Loucy (cell line): Measurements from ENCODE around the gene SCAP.
A peak's percentile ranks its signal among the peaks of the same experiment; 100 is the strongest.
"Not testable (repeated sequence)": the region's sequence is repeated elsewhere in the genome, so short reads cannot be mapped to it uniquely, and the experiment has no call there.

Source experiments
- H2AFZ ChIP-seq: fragments of 200-600 bp; sonication (generic); 2 replicates; pipeline ENCODE4 v1.6.0; 2016; ENCODE audit warnings: antibody characterized with exemption, mild to moderate bottlenecking, low read length, moderate library complexity
- H3F3A ChIP-seq: fragments of 200-600 bp; 2 replicates; pipeline ENCODE4 v1.6.0; 2016; ENCODE audit warnings: antibody characterized with exemption, low read depth, mild to moderate bottlenecking
- H3K27me3 ChIP-seq: fragments of 200-600 bp; sonication (generic); 2 replicates; pipeline ENCODE4 v1.6.1; 2014; ENCODE audit warnings: low read length, mild to moderate bottlenecking; ENCODE audit not compliant: insufficient read depth, poor library complexity, severe bottlenecking
- H3K36me3 ChIP-seq: fragments of 200-600 bp; sonication (generic); 2 replicates; pipeline ENCODE4 v1.6.1; 2016; ENCODE audit warnings: low read length; ENCODE audit not compliant: insufficient read depth
- H3K4me1 ChIP-seq: fragments of 200-600 bp; sonication (generic); 2 replicates; pipeline ENCODE4 v1.5.1; 2014; ENCODE audit warnings: low read length, mild to moderate bottlenecking; ENCODE audit not compliant: insufficient read depth, poor library complexity, severe bottlenecking
- H3K4me2 ChIP-seq: fragments of 200-600 bp; sonication (generic); 2 replicates; pipeline ENCODE4 v1.6.0; 2014; ENCODE audit warnings: antibody characterized with exemption, low read length, low read depth, mild to moderate bottlenecking; ENCODE audit not compliant: poor library complexity, severe bottlenecking
- H3K4me3 ChIP-seq: fragments of 200-600 bp; sonication (generic); 2 replicates; pipeline ENCODE4 v1.5.1; 2014; ENCODE audit warnings: low read length, mild to moderate bottlenecking, mixed read lengths; ENCODE audit not compliant: poor library complexity, severe bottlenecking
- H3K79me2 ChIP-seq: fragments of 200-600 bp; sonication (generic); 2 replicates; pipeline ENCODE4 v1.6.1; 2014; ENCODE audit warnings: low read length; ENCODE audit not compliant: insufficient read depth
- H3K9ac ChIP-seq: fragments of 200-600 bp; sonication (generic); 2 replicates; pipeline ENCODE4 v1.6.0; 2014; ENCODE audit warnings: mild to moderate bottlenecking, low read depth, low read length, moderate library complexity; ENCODE audit not compliant: poor library complexity, severe bottlenecking
- H3K9me2 ChIP-seq: fragments of 200-600 bp; sonication (generic); replicated peaks from 2 replicates; pipeline ENCODE4 v1.6.1; 2016; ENCODE audit warnings: low read depth, low read length, mixed read lengths
- H3K9me3 ChIP-seq: fragments of 200-600 bp; sonication (generic); 2 replicates; pipeline ENCODE4 v1.6.1; 2014; ENCODE audit warnings: mild to moderate bottlenecking, antibody characterized with exemption, low read length, low read depth; ENCODE audit not compliant: insufficient read depth
- H4K20me1 ChIP-seq: fragments of 200-600 bp; sonication (generic); 2 replicates; pipeline ENCODE4 v1.6.0; 2014; ENCODE audit warnings: antibody characterized with exemption, low read length, mild to moderate bottlenecking; ENCODE audit not compliant: insufficient read depth, poor library complexity, severe bottlenecking
- EZH2phosphoT487 ChIP-seq: fragments of 200-600 bp; IDR thresholded peaks from 2 replicates; pipeline ENCODE4 v1.6.1; 2018; ENCODE audit warnings: antibody characterized with exemption, mild to moderate bottlenecking, moderate library complexity, borderline replicate concordance
- TF ChIP-seq, protein P1 (sequence below): fragments of 200-600 bp; sonication (generic); conservative IDR thresholded peaks from 2 replicates; pipeline ENCODE4 v1.5.1; 2014; ENCODE audit warnings: mild to moderate bottlenecking, antibody characterized with exemption, low read length

The SCAP gene

DNA sequence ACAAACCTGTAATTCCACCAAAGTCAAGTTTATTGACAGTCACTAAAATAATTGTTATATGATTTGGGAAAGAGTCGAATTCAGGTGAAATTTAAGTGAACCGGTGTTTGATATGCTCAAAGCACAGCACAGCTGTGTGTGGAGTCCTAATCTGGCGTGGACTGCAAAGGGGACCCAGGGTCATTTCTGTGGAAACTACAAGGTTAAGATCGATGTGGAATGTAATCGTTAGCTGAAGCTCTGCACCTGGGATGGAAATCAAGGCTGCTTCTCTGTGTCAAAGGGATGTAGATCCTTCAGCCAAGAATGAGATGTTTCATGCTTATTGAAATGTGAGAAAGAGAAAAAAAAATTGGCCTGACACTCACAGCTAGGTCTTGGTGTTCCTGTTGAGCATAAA, 39.4 kb upstream of the SCAP start:
- Histone ChIP-seq H3K9ac (no peak overlapping the region), H3K27me3 (no peaks in the 10 kb centered on the region), H3K79me2 (peaks cover 30% of the 10 kb centered on the region), H2AFZ (no peak overlapping the region), H3K4me1 (peaks cover 20% of the 10 kb centered on the region), H3K36me3 (peaks cover 7% of the 10 kb centered on the region; the same call in 1 of the 2 replicates), H3K9me2 (no peaks in the 10 kb centered on the region), H3K4me2 (no peak overlapping the region), H3F3A (0 out of 2 replicates have a peak, but pooled peaks cover 5% of the 10 kb centered on the region), H3K9me3 (no peaks in the 10 kb centered on the region), H3K4me3 (no peak overlapping the region), H4K20me1 (no peaks in the 10 kb centered on the region)
- no peak for TF ChIP-seq EZH2phosphoT487
- TF ChIP-seq, protein P1, sequence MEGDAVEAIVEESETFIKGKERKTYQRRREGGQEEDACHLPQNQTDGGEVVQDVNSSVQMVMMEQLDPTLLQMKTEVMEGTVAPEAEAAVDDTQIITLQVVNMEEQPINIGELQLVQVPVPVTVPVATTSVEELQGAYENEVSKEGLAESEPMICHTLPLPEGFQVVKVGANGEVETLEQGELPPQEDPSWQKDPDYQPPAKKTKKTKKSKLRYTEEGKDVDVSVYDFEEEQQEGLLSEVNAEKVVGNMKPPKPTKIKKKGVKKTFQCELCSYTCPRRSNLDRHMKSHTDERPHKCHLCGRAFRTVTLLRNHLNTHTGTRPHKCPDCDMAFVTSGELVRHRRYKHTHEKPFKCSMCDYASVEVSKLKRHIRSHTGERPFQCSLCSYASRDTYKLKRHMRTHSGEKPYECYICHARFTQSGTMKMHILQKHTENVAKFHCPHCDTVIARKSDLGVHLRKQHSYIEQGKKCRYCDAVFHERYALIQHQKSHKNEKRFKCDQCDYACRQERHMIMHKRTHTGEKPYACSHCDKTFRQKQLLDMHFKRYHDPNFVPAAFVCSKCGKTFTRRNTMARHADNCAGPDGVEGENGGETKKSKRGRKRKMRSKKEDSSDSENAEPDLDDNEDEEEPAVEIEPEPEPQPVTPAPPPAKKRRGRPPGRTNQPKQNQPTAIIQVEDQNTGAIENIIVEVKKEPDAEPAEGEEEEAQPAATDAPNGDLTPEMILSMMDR: no peak

DNA sequence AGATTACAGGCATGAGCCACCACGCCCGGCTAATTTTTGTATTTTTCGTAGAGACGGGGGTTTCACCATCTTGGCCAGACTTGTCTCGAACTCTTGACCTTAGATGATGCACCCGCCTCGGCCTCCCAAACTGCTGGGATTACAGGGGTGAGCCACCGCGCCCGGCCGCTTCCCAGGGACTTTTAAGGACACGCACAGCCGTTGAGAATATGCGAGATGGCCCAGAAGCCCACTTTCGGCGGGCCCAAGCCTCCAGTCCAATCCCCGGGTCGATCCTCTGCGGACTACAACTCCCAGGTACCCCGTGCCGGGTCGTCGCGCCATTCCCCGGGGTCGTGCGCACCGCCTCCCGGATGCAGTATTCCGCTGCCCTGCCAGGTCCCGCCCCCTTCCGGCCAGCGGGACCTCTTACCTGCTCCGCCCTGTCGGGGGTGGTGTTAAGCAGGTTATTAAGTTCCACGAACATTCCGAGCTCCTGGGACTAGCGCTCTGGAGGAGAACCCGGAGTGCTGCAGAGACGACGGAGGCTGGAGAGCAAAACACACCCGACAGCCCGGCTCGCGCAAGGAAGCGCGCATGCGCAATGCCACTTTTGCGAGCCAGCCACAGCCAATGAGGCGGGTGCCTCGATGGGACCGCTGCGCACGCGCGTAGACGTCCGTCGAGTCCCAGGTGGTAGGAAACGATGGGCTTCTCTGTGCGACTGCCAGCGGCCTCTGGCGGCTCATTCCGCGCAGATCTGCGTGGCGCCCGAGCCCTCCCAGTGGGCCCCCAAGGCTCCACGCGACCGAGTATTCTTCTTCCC, 37.6 kb upstream of the SCAP start, which contains the start of gene ELP6:
Gene ELP6, minus strand, starts transcription at position 588 of the 805 bp plus-strand sequence. Its CDS starts 122 bp downstream, at position 466.
- Histone ChIP-seq H4K20me1 (no peaks in the 10 kb centered on the region), H3K79me2 (peaks cover 40% of the 10 kb centered on the region), H3K9ac (peak within 1 kb of the TSS; percentile 98), H3K9me2 (no peaks in the 10 kb centered on the region), H2AFZ (peak within 1 kb of the TSS; percentile 96), H3K27me3 (no peaks in the 10 kb centered on the region), H3F3A (0 out of 2 replicates have a peak, but pooled peaks cover 5% of the 10 kb centered on the region), H3K4me2 (peak within 1 kb of the TSS; percentile 93), H3K4me1 (peaks cover 20% of the 10 kb centered on the region), H3K4me3 (peak within 1 kb of the TSS; percentile 80), H3K36me3 (peaks cover 20% of the 10 kb centered on the region; the same call in 1 of the 2 replicates), H3K9me3 (no peaks in the 10 kb centered on the region)
- no peak for TF ChIP-seq EZH2phosphoT487
- TF ChIP-seq, protein P1: peak; percentile 65

DNA sequence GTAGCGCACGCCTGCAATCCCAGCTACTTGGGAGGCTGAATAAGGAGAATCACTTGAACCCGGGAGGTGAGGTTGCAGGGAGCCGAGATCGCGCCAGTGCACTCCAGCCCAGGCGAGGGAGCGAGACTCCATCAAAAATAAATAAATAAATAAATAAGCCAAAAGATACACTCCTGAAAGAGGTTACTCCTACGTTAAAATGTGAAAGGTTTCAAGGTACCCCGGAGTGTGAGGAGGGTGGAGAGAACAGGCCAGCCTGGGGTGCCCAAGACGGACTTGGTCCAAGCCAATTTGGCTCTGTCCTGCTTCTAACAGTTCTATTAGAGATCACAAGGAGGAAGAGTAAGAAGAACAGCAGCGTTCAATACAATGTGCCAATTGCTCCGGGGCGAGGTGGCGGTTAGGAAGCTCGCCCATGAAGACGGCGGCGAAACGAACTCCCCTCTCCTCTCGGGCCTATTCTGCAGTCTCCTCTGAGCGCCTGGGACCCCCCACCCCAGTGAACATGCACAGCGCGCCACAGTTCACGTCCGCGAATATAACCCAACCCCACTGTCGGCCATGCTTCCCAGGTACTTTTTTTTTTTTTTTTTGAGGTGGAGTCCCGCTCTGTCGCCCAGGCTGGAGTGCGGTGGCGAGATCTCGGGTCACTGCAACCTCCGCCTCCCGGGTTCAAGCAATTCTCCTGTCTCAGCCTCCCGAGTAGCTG, 36.8 kb upstream of the SCAP start:
- H3K9me3 ChIP-seq: no peaks in the 10 kb centered on the region
- H3K9ac ChIP-seq: peak overlapping the region; percentile 98
- peak overlapping the region; percentile 80 for H3K4me3 ChIP-seq
- peak overlapping the region; percentile 96 for H2AFZ ChIP-seq
- peaks cover 43% of the 10 kb centered on the region for H3K79me2 ChIP-seq
- peaks cover 21% of the 10 kb centered on the region; the same call in 1 of the 2 replicates for H3K36me3 ChIP-seq
- no peaks in the 10 kb centered on the region for H4K20me1 ChIP-seq
- 0 out of 2 replicates have a peak, but pooled peaks cover 5% of the 10 kb centered on the region for H3F3A ChIP-seq
- H3K27me3 ChIP-seq: no peaks in the 10 kb centered on the region
- H3K9me2 ChIP-seq: no peaks in the 10 kb centered on the region
- peaks cover 20% of the 10 kb centered on the region for H3K4me1 ChIP-seq
- TF ChIP-seq EZH2phosphoT487: no peak
- TF ChIP-seq, protein P1: no peak
- peak overlapping the region; percentile 93 for H3K4me2 ChIP-seq

DNA sequence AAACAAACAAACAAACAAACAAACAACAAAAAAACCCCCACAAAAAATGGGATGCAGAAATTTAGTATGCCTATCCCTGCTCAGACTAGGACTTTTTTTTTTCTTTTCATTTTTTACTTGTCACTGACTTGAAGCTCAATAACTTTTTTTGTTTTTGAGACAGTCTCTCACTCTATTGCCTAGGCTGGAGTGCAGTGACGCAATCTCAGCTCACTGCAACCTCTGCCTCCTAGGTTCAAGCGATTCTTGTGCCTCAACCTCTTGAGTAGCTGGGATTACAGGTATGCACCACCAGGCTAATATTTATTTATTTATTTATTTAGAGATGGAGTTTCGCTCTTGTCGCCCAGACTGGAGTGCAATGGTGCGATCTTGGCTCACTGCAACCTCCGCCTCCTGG, 29.5 kb upstream of the SCAP start:
- H3F3A ChIP-seq, H3K4me1 ChIP-seq, H3K27me3 ChIP-seq, H4K20me1 ChIP-seq, H3K9me2 ChIP-seq, H3K9me3 ChIP-seq, H3K9ac ChIP-seq, H2AFZ ChIP-seq, H3K4me3 ChIP-seq, H3K4me2 ChIP-seq: not testable (repeated sequence)
- Histone ChIP-seq H3K79me2 (peaks cover 19% of the 10 kb centered on the region; the same call in 1 of the 2 replicates), H3K36me3 (peaks cover 53% of the 10 kb centered on the region; the same call in 1 of the 2 replicates)
